GM19468 (cell line): ENCODE results near the gene MORC1.

Source experiments
- ATAC-seq: cut with Tn5 transposase; IDR thresholded peaks from one replicate; pipeline ENCODE4 v1.9.1; 2021; ENCODE audit warnings: mild to moderate bottlenecking, moderate library complexity, moderate number of reproducible peaks; ENCODE audit not compliant: unreplicated experiment; ENCODE audit errors: extremely low read depth

The MORC1 gene

DNA sequence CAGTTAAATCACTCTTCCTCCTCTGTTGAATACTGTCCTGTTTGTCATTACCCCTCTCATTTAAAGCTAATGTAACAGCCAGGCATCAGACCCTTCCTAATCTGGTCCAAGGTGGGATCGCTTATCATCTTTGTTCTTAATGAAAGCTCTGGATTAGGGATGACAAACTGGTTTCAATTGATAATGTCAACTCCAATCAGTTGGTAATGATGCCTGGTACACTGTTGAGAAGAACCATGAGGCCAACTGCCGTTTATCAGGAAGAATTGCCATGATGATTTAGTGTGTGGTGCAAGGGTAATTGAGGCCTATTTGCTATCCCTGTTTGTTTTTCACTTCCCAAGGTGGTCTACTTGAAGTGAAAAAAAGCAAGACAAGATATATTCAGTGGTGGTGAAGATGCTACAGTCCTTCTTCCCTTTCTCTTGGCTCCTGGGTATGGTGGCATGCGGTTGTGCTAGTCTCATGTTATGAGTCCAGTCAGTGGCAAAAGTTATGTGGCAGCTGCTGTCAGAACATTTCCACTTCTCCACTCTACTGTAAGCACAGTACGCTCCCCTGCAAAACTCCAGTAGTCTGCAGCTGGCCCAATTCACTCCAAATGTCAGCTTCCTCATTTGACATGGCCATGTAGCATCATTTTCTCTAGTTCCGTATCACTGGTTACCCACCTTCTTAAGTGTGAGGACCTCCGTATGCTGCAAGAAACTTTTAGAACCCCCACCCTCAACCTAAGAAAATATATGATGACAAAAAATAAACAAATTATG lies 72.5 kb downstream of the MORC1 start:
- ATAC-seq = no peak

DNA sequence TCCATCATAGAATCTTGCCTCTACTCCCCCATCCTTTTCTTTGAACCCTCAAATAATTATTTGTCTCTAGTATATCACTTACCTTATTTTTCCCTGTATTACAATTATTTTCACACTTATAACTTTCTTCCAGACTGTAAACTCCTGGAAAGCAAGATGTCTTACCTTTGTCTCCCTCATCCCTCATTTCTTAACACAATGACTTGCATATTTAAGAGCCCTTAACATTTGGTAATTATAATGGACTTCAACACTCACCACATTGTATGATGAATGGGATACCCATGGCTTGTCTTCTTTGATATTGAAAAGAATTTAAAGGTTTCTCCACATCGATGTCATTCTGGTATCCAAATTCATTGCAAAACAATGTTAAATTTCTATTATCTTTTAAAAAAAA lies 82.9 kb downstream of the MORC1 start:
- no peak for ATAC-seq

DNA sequence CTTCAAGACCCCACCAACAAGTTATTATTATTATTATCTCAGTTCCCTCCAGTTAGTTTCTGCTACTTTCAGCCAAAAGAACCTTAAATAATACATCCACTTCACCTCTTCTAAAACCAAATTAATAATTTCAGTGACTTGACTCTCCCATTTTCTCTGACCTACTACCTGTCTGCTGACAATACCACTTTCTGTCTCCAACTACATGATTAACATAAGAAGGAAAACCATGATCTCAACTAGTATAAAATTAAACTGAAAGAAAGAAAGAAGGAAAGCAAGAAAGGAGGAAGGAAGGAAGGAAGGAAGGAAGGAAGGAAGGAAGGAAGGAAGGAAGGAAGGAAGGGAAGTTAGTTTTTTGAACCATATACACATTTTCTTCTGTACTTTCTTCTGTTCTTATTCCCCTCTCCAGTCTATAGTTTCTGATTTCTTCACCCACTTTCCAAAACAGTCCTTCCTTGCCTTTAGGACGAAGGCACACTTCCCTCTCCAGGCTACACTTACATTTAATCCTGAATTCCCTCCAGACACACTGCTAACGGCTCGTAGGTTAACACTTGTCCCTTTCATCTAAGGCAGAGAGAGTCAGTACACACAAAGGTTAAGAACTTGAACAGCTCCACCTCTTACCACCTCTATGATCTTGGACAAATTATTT lies 84.8 kb downstream of the MORC1 start:
- no peak for ATAC-seq

GRCh38 chr3:109028753-109029152 lies 89.2 kb downstream of the MORC1 start:
- ATAC-seq = no peak

GRCh38 chr3:109026821-109027220 lies 91.1 kb downstream of the MORC1 start:
- ATAC-seq = no peak

- no peak for ATAC-seq
These were observed 92.0 kb downstream of the MORC1 start for GRCh38 chr3:109025896-109026295.

GRCh38 chr3:109023656-109024254 lies 94.2 kb downstream of the MORC1 start:
- peak; percentile 74 for ATAC-seq

- ATAC-seq = no peak
These were observed 94.8 kb downstream of the MORC1 start for GRCh38 chr3:109023167-109023566.

GRCh38 chr3:109021556-109021955 lies 96.4 kb downstream of the MORC1 start:
- no peak for ATAC-seq

GRCh38 chr3:109018828-109019227 lies 99.1 kb downstream of the MORC1 start:
- ATAC-seq = no peak

- ATAC-seq = no peak
These were observed 112.5 kb downstream of the MORC1 start for GRCh38 chr3:109005443-109005842.

- ATAC-seq = no peak
These were observed 119.5 kb downstream of the MORC1 start for GRCh38 chr3:108998436-108998835.

- no peak for ATAC-seq
These were observed 132.1 kb downstream of the MORC1 start for GRCh38 chr3:108985844-108986243.

- ATAC-seq = no peak
These were observed 134.9 kb downstream of the MORC1 start for GRCh38 chr3:108983051-108983450.

DNA sequence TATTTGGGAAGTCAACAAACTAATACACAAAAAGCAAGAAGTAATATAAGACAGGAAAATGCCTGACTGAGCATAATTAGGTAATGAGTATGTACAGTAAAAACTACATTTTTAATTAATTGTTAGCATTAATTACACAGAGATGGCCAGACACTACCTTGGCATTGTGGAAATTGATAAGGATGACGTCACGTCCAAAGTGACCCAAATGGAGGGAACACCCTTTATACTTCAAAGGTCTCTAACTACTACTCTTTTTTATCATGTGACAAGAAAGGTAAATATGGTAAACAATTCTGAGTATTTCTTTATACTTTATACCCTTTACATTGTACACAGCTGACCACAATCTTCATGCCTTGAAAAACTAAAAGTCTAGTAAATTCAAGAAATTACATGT lies 141.9 kb downstream of the MORC1 start:
- no peak for ATAC-seq

DNA sequence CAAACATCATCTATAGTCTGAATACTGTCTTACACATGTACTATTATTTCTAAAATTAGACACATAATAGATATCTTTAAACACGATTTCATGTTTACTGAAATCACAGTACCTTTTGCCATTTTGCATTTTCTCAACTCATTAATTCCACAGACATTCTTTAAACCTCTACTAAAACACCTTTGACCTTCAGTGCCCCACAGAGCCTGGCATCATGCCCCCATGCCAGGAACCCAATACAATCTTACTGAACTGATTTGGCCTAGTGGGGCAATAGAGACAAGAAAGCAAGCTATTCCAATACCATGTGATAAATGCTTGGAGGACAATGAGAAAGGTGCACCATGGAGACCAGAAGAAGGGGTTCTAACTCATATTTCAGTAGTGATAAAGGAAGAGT lies 144.9 kb downstream of the MORC1 start:
- no peak for ATAC-seq

GRCh38 chr3:108972482-108972881 lies 145.5 kb downstream of the MORC1 start:
- no peak for ATAC-seq

GRCh38 chr3:108970561-108970960 lies 147.4 kb downstream of the MORC1 start:
- no peak for ATAC-seq

- ATAC-seq = no peak
These were observed 151.2 kb downstream of the MORC1 start for GRCh38 chr3:108966773-108967172.

DNA sequence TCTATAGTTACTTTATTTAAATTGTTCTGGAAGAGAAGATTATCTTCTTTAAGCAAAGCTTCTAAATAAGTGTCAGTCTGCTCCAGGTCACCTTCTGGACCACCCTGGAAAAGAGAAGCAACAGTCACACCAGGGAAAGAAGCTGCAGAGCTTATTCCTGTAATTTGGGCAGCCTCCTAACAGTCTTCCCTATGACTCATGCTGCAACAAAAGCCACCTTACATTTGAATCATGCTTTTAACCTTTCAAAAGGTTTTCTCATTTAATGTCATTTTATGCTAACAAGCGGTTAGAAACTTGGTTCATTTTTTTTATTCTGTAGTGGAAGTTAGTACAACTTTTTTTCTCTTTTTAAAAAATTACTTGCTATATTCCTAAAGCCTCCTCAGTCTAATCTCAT lies 158.9 kb downstream of the MORC1 start:
- no peak for ATAC-seq

- ATAC-seq = no peak
These were observed 164.2 kb downstream of the MORC1 start, which contains the start of gene GUCA1C for GRCh38 chr3:108953700-108954099. Gene GUCA1C (minus strand): TSS chr3:108953879. CDS start chr3:108953762, 117 bp downstream.
